GM21528 (cell line): Measurements from ENCODE around the gene PPP4R3A.
"Not testable (repeated sequence)": the region's sequence is repeated elsewhere in the genome, so short reads cannot be mapped to it uniquely, and the experiment has no call there.

Experiments used
- ATAC-seq: cut with Tn5 transposase; IDR thresholded peaks from one replicate; pipeline ENCODE4 v1.9.1; 2021; ENCODE audit warnings: mild to moderate bottlenecking, moderate library complexity; ENCODE audit not compliant: unreplicated experiment, low FRiP score

The PPP4R3A gene

GRCh38 chr14:91506226-91506625, 3.9 kb downstream of the PPP4R3A start:
- no peak for ATAC-seq

- ATAC-seq, result no peak
These were observed 7.1 kb downstream of the PPP4R3A start for GRCh38 chr14:91503000-91503504.

- ATAC-seq, result no peak
These were observed 7.9 kb downstream of the PPP4R3A start for GRCh38 chr14:91501951-91502930.

- no peak for ATAC-seq
These were observed 8.8 kb downstream of the PPP4R3A start for GRCh38 chr14:91501348-91501747.

GRCh38 chr14:91496790-91497189, 13.3 kb downstream of the PPP4R3A start:
- ATAC-seq, result no peak

GRCh38 chr14:91494392-91495065, 15.6 kb downstream of the PPP4R3A start:
- ATAC-seq, result not testable (repeated sequence)

- ATAC-seq, result no peak
These were observed 16.9 kb downstream of the PPP4R3A start for GRCh38 chr14:91493169-91493568.

- no peak for ATAC-seq
These were observed 25.4 kb downstream of the PPP4R3A start for GRCh38 chr14:91484744-91485143.

GRCh38 chr14:91484186-91484585, 25.9 kb downstream of the PPP4R3A start:
- ATAC-seq, result no peak

- no peak for ATAC-seq
These were observed 27.7 kb downstream of the PPP4R3A start for GRCh38 chr14:91482263-91483013.

- no peak for ATAC-seq
These were observed 32.7 kb downstream of the PPP4R3A start for GRCh38 chr14:91477388-91477787.

- no peak for ATAC-seq
These were observed 37.1 kb downstream of the PPP4R3A start for GRCh38 chr14:91473046-91473445.

GRCh38 chr14:91470216-91470615, 39.9 kb downstream of the PPP4R3A start:
- no peak for ATAC-seq

GRCh38 chr14:91466192-91466591, 43.9 kb downstream of the PPP4R3A start:
- no peak for ATAC-seq

- ATAC-seq, result no peak
These were observed 45.4 kb downstream of the PPP4R3A start for GRCh38 chr14:91464615-91465205.

- ATAC-seq, result no peak
These were observed 51.5 kb downstream of the PPP4R3A start for GRCh38 chr14:91458612-91459011.

GRCh38 chr14:91456283-91456682, 53.8 kb downstream of the PPP4R3A start:
- no peak for ATAC-seq

GRCh38 chr14:91454580-91454979, 55.5 kb downstream of the PPP4R3A start:
- no peak for ATAC-seq

- no peak for ATAC-seq
These were observed 56.0 kb downstream of the PPP4R3A start for GRCh38 chr14:91454155-91454554.

GRCh38 chr14:91453744-91454143, 56.4 kb downstream of the PPP4R3A start:
- ATAC-seq, result no peak
